Fibroblast of skin of left biceps (primary cell): Measurements from ENCODE around the gene TGM1.

Experiments
- DNase-seq, 2 experiments: peaks; one replicate each; pipeline ENCODE4 v3.0.0-alpha.2; 2013; ENCODE audit warnings: low read depth in 2 of 2

The TGM1 gene

GRCh38 chr14:24292118-24292807 is 29.3 kb upstream of the TGM1 start:
- DNase-seq = no peak

GRCh38 chr14:24291446-24292117 is 28.6 kb upstream of the TGM1 start:
- no peak for DNase-seq

- DNase-seq = no peak
Measured at GRCh38 chr14:24290746-24291145, 27.8 kb upstream of the TGM1 start.

DNA sequence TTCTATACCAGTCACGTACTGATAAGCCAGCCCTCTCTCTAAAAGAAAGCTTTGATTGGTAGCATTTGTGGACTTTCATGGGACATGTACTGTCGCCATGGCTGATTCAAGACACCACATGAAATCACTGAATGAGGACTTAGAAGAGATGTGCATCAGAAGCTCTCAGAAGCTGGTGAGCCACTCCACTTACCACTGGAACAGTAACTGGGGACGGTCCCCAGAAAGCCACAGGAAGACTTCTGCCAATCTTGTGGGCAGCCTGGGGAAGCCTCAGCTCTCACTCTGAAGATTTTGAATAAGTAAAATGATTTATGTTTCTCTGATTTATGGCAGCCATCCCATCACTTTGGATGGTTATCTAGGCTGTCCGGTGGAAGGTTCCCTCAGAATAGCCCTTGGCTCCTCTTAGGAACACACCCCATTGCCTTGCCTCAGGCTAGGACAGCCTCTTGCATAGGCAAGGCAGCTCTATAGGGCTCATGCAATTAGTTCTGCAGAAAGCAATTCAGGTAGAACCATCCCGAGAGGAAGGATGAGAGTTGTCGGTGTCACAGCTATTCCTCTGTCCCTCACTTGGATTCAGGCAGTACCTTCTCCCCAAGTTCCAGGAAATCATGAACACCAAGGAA is 26.8 kb upstream of the TGM1 start:
- DNase-seq = no peak

- no peak for DNase-seq
Measured at GRCh38 chr14:24286996-24287395, 24.0 kb upstream of the TGM1 start.

- no peak for DNase-seq
Measured at GRCh38 chr14:24285351-24285750, 22.4 kb upstream of the TGM1 start.

- no peak for DNase-seq
Measured at GRCh38 chr14:24284501-24285035, 21.6 kb upstream of the TGM1 start.

DNA sequence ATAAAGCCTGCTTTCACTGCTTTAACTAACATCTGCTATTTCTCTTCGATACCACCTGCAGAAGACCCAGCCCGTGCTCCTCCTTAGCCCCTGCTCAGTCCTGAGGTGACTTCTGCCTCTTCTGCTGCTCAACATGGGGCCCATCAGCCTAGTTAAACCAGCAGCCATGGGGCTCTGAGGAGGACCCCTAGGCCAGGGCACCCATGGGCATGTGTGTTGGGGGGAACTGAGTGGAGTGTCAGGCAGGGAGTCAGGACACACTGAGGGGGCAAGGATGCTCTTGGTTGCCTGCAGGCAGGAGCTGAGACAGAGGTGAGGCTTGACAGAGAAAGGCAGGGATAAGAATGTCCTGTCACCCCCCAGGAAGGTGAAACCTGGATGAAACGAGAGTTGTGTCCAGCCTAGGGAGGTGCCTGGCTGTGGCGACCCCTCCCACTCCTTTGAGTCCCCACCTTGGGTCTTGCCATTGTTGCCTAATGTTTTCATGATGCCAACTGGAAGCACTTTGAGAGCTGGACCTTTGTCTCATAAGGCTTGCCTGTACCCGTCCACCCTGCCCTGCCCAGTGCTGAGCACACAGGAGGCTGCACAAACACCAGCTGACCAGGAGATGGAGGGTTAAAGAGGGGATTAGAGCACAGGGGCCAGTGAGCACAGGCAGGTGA is 21.0 kb upstream of the TGM1 start:
- DNase-seq = no peak

- no peak for DNase-seq
Measured at GRCh38 chr14:24282736-24283135, 19.8 kb upstream of the TGM1 start.

GRCh38 chr14:24281636-24282035 is 18.7 kb upstream of the TGM1 start:
- DNase-seq = no peak

DNA sequence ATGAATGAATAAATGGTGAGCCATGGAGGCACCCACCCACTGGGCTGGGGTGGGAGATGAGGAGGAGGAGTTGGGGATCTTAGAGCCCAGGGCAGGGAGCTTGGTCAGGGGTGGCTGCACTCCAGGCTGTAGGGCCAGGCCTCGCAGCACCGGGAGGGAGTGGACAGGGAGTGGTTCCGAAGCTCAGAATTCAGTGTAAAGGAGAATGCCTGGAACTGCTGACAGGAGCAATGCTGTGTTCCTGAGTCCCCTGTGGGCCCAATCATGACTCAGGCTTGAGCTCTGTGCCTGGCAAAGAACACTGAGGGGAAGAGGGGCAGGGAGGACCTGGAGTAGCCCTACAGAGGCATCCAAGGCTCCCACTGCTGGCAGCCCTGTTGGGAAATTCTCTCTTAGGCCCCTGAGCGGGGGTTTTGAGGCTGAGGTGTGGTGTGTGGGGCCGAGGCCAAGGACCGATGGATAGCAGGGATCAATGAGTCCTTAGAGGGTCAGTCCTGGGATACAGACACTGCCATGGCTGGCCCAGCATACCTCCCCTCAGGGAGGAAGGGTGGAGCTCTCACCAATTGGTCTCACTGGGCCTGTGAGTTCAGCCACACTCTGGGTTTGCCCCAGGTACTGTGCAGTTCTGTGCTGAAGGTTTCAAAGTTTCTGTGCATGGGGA is 18.0 kb upstream of the TGM1 start:
- DNase-seq = no peak

- no peak for DNase-seq
Measured at GRCh38 chr14:24279301-24280186, 16.6 kb upstream of the TGM1 start.

DNA sequence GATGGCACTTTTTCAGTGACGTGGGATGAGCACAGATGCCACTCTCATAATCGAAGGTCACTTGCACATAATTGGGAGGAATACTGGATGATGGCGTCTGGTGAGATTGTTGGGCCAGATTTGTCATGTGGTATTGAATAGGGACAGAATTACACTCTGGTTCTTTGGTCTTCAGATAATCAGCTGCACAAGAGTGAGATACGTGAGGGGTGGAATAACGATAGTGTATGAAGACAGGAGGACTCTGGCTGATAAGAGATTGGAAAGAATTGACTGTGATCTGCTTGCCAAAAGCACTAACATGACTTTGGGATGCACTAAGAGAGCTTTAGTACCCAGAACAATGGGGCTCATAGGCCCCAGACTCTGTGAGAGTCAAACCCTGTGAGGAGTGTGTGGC is 15.4 kb upstream of the TGM1 start:
- no peak for DNase-seq

DNA sequence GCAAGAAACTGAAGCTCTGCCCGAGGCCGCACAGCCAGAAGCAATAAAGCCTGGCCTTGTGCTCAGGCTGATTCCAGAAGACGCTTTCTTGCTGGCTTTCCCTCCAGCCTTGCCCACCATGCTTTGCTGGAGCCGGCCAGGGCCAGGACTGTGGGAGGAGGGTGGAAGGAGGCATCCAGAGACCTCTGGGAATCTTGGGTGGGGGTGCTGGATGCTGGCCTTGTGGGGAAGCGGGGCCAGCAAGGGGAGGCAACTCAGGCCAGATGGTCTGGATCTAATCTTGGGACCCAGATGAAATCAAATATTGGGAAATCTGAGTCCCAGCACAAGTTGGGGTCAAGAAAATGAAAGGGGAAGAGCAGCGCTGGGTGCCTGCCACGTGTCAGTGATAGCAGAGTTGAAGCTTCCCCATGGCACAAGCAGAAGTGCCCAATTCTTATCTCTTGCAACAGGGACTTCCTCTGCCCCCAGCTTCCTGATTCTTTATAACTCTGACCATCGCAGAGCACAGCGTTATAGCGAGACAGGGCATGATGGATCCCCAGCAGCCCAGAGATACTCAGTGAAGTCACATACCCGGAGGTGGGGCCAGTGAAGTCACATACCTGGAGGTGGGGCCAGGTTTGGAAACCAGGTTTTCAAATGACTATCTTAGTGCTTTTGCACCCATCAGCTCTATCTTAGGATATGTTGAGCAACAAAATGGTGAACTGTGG is 14.8 kb upstream of the TGM1 start:
- DNase-seq = no peak

DNA sequence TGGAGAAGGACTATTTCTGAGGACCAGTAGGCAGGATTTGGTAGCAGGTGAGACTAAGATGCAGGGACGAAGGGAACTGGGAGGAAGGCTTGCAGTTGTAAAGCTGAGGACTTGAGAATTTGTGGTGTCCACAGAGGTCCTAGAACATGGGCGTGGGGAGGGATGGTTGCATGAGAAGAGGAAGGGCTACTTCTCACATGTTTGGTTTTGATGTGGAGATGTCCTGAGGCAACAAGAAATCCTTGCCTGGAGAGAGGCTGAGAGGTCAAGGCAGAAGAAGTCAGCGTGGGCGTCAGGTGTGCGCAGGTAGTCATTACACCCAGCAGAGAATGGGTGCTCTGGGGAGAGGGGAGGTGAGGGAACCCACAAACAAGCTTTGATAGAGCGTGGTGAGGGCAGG is 14.1 kb upstream of the TGM1 start:
- no peak for DNase-seq

- DNase-seq = no peak
Measured at GRCh38 chr14:24274101-24274543, 11.1 kb upstream of the TGM1 start.

GRCh38 chr14:24273422-24273998 is 10.5 kb upstream of the TGM1 start:
- DNase-seq = no peak

- no peak for DNase-seq
Measured at GRCh38 chr14:24272467-24272866, 9.5 kb upstream of the TGM1 start.

GRCh38 chr14:24271834-24272263 is 8.9 kb upstream of the TGM1 start:
- DNase-seq = no peak
